ENCODE measurements around the gene USH2A. TPM values are rescaled to one million over a fixed set of nuclear protein-coding genes. Genes with fewer than 3 reads are reported as not detected.

USH2A gene
- polyA plus RNA-seq, 1 of the 3 experiments (the other 2 are of a cell fraction), result under 0.01 TPM

GRCh38 chr1:215824245-215824644 is 599.0 kb downstream of the USH2A start:
- no peaks in the 10 kb centered on the region; a peak in 1 of 4 replicates for H3K4me1 ChIP-seq (ENCODE audit: control insufficient read depth in 1 of 2, insufficient read depth in 2 of 2, low read depth in 1 of 2, low read length in 1 of 2)
- H3K9me2 ChIP-seq, result no peaks in the 10 kb centered on the region
- H3K4me3 ChIP-seq (ENCODE audit: low read depth in 2 of 2, low read length in 1 of 2), result no peak overlapping the region
- no peaks in the 10 kb centered on the region for H3K79me2 ChIP-seq (ENCODE audit: insufficient read depth)
- POLR2A ChIA-PET, result no interaction called here
- no peaks in the 10 kb centered on the region for H4K20me1 ChIP-seq (ENCODE audit: insufficient read depth)
- no peaks in the 10 kb centered on the region for H3K27me3 ChIP-seq (ENCODE audit: insufficient read depth)
- H3F3A ChIP-seq (replicated peaks; ENCODE audit: insufficient read depth), result no peaks in the 10 kb centered on the region
- CTCF ChIA-PET, result no interaction called here
- DNase-seq, result no peak
- H3K27ac ChIP-seq (ENCODE audit: low read depth in 2 of 2, low read length in 1 of 2), result no peak overlapping the region
- TF ChIP-seq RXRA (IDR thresholded peaks at IDR 0.05; ENCODE audit: borderline replicate concordance, low read depth), result no peak
- TF ChIP-seq, protein P1, sequence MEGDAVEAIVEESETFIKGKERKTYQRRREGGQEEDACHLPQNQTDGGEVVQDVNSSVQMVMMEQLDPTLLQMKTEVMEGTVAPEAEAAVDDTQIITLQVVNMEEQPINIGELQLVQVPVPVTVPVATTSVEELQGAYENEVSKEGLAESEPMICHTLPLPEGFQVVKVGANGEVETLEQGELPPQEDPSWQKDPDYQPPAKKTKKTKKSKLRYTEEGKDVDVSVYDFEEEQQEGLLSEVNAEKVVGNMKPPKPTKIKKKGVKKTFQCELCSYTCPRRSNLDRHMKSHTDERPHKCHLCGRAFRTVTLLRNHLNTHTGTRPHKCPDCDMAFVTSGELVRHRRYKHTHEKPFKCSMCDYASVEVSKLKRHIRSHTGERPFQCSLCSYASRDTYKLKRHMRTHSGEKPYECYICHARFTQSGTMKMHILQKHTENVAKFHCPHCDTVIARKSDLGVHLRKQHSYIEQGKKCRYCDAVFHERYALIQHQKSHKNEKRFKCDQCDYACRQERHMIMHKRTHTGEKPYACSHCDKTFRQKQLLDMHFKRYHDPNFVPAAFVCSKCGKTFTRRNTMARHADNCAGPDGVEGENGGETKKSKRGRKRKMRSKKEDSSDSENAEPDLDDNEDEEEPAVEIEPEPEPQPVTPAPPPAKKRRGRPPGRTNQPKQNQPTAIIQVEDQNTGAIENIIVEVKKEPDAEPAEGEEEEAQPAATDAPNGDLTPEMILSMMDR (IDR thresholded peaks at IDR 0.05), result peak; percentile 65
- TF ChIP-seq, protein P2, sequence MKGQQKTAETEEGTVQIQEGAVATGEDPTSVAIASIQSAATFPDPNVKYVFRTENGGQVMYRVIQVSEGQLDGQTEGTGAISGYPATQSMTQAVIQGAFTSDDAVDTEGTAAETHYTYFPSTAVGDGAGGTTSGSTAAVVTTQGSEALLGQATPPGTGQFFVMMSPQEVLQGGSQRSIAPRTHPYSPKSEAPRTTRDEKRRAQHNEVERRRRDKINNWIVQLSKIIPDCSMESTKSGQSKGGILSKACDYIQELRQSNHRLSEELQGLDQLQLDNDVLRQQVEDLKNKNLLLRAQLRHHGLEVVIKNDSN (IDR thresholded peaks at IDR 0.05; ENCODE audit: borderline replicate concordance, low read depth), result no peak
- TF ChIP-seq, protein P3, sequence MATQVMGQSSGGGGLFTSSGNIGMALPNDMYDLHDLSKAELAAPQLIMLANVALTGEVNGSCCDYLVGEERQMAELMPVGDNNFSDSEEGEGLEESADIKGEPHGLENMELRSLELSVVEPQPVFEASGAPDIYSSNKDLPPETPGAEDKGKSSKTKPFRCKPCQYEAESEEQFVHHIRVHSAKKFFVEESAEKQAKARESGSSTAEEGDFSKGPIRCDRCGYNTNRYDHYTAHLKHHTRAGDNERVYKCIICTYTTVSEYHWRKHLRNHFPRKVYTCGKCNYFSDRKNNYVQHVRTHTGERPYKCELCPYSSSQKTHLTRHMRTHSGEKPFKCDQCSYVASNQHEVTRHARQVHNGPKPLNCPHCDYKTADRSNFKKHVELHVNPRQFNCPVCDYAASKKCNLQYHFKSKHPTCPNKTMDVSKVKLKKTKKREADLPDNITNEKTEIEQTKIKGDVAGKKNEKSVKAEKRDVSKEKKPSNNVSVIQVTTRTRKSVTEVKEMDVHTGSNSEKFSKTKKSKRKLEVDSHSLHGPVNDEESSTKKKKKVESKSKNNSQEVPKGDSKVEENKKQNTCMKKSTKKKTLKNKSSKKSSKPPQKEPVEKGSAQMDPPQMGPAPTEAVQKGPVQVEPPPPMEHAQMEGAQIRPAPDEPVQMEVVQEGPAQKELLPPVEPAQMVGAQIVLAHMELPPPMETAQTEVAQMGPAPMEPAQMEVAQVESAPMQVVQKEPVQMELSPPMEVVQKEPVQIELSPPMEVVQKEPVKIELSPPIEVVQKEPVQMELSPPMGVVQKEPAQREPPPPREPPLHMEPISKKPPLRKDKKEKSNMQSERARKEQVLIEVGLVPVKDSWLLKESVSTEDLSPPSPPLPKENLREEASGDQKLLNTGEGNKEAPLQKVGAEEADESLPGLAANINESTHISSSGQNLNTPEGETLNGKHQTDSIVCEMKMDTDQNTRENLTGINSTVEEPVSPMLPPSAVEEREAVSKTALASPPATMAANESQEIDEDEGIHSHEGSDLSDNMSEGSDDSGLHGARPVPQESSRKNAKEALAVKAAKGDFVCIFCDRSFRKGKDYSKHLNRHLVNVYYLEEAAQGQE (IDR thresholded peaks at IDR 0.05; ENCODE audit: low read depth, low read length), result no peak
- TF ChIP-seq NFIC (IDR thresholded peaks at IDR 0.05; ENCODE audit: borderline replicate concordance), result no peak
- TF ChIP-seq RAD21 (IDR thresholded peaks at IDR 0.05; ENCODE audit: low read length), result peak; percentile 68
- TF ChIP-seq RCOR1 (IDR thresholded peaks at IDR 0.05; ENCODE audit: low read length), result no peak
- no peak for TF ChIP-seq RFX5 (IDR thresholded peaks at IDR 0.05; ENCODE audit: low read length)
- peak; percentile 23; the same call in 1 of the 2 replicates for TF ChIP-seq SMC3 (IDR thresholded peaks at IDR 0.05; ENCODE audit: low read depth, low read length)
- no peak overlapping the region for H2AFZ ChIP-seq (ENCODE audit: low read depth)
- no peaks in the 10 kb centered on the region for H3K9me3 ChIP-seq
- H3K36me3 ChIP-seq (replicated peaks in 1 of 2; ENCODE audit: control insufficient read depth in 1 of 2, insufficient read depth in 2 of 2, low read length in 1 of 2), result no peaks in the 10 kb centered on the region
- no peak overlapping the region for H3K9ac ChIP-seq
- H3K4me2 ChIP-seq, result no peak overlapping the region

- Histone ChIP-seq H3K79me2 (ENCODE audit: insufficient read depth) (no peaks in the 10 kb centered on the region), H3K27me3 (ENCODE audit: insufficient read depth) (no peaks in the 10 kb centered on the region), H2AFZ (ENCODE audit: low read depth) (no peak overlapping the region), H3K4me1 (ENCODE audit: control insufficient read depth in 1 of 2, insufficient read depth in 2 of 2, low read depth in 1 of 2, low read length in 1 of 2) (no peaks in the 10 kb centered on the region; a peak in 1 of 4 replicates), H3K36me3 (replicated peaks in 1 of 2; ENCODE audit: control insufficient read depth in 1 of 2, insufficient read depth in 2 of 2, low read length in 1 of 2) (no peaks in the 10 kb centered on the region), H3K4me3 (ENCODE audit: low read depth in 2 of 2, low read length in 1 of 2) (no peak overlapping the region), H3K27ac (ENCODE audit: low read depth in 2 of 2, low read length in 1 of 2) (no peak overlapping the region), H3K9ac (no peak overlapping the region), H3K9me2 (no peaks in the 10 kb centered on the region), H4K20me1 (ENCODE audit: insufficient read depth) (no peaks in the 10 kb centered on the region), H3K9me3 (no peaks in the 10 kb centered on the region), H3F3A (replicated peaks; ENCODE audit: insufficient read depth) (no peaks in the 10 kb centered on the region), H3K4me2 (no peak overlapping the region)
- ChIA-PET CTCF (no interaction called here), POLR2A (no interaction called here)
- TF ChIP-seq MEF2A (IDR thresholded peaks at IDR 0.05; ENCODE audit: borderline replicate concordance, low read depth) (no peak), TEAD4 (IDR thresholded peaks at IDR 0.05; ENCODE audit: borderline replicate concordance, insufficient read depth) (no peak), EZH2phosphoT487 (IDR thresholded peaks at IDR 0.05; ENCODE audit: borderline replicate concordance, low read depth) (no peak), NFIC (IDR thresholded peaks at IDR 0.05; ENCODE audit: borderline replicate concordance) (no peak), ELF1 (IDR thresholded peaks at IDR 0.05) (no peak), SMC3 (IDR thresholded peaks at IDR 0.05; ENCODE audit: low read depth, low read length) (no peak), YY1 (IDR thresholded peaks at IDR 0.05; ENCODE audit: low read depth) (no peak)
- TF ChIP-seq, protein P2 (IDR thresholded peaks at IDR 0.05; ENCODE audit: borderline replicate concordance, low read depth), result no peak
- WGBS (ENCODE audit: low lambda C conversion rate), result 56% methylated on average over 2 of the region's 2 CpGs
- no peak for DNase-seq
Measured at GRCh38 chr1:215819114-215819513, 604.1 kb downstream of the USH2A start.
